A549 (cell line): ENCODE measurements around the gene GTF2F1.

Source experiments
- EHF ChIP-seq: fragments of 250-450 bp; sonication (Bioruptor Pico); IDR thresholded peaks from 2 replicates; pipeline ENCODE4 v1.5.0; 2020; ENCODE audit warnings: mild to moderate bottlenecking
- ESRRA ChIP-seq: fragments of 150-350 bp; IDR thresholded peaks from 2 replicates; pipeline ENCODE4 v1.6.1; 2014; ENCODE audit warnings: mild to moderate bottlenecking, low read length, borderline replicate concordance
- JUNB ChIP-seq: fragments of >200 bp; sonication (Bioruptor Twin); formaldehyde crosslinking; IDR thresholded peaks from 2 replicates; pipeline ENCODE4 v1.6.1; 2016
- KDM5A ChIP-seq: fragments of 200-600 bp; sonication (generic); IDR thresholded peaks from 2 replicates; pipeline ENCODE4 v1.6.1; 2016; ENCODE audit warnings: antibody characterized with exemption, mild to moderate bottlenecking
- NFE2L2 ChIP-seq: fragments of 150-350 bp; conservative IDR thresholded peaks from 2 replicates; pipeline ENCODE4 v1.6.1; 2014; ENCODE audit warnings: low read length
- NR3C1 ChIP-seq: fragments of >200 bp; sonication (Bioruptor Twin); formaldehyde crosslinking; IDR thresholded peaks from 3 replicates; pipeline ENCODE4 v1.6.1; 2017
- PHF8 ChIP-seq: fragments of 200-600 bp; sonication (generic); IDR thresholded peaks from 2 replicates; pipeline ENCODE4 v1.6.1; 2016; ENCODE audit warnings: low read depth, mild to moderate bottlenecking, antibody characterized with exemption, moderate library complexity, borderline replicate concordance
- POLR2A ChIP-seq: IDR thresholded peaks from 2 replicates; pipeline ENCODE4 v1.6.1; 2012; ENCODE audit warnings: mild to moderate bottlenecking, low read length
- RAD21 ChIP-seq, 2 experiments: fragments of >200 bp in 1 of 2; sonication (Bioruptor Twin) in 1 of 2; formaldehyde crosslinking in 1 of 2; IDR thresholded peaks in 1 of 2; conservative IDR thresholded peaks in 1 of 2; 2 replicates in 1 of 2; 3 replicates in 1 of 2; pipeline ENCODE4 v1.6.1; 2012 to 2018; ENCODE audit warnings: inconsistent platforms in 1 of 2
- ZNF302 ChIP-seq: fragments of 250-450 bp; sonication (Bioruptor Pico); IDR thresholded peaks from 2 replicates; pipeline ENCODE4 v1.9.0; 2021; ENCODE audit warnings: inconsistent platforms, mild to moderate bottlenecking, moderate library complexity
- TF ChIP-seq, protein P1 (sequence below): fragments of >200 bp; sonication (Bioruptor Twin); formaldehyde crosslinking; IDR thresholded peaks from 3 replicates; pipeline ENCODE4 v1.5.1; 2016
- TF ChIP-seq, protein P2 (sequence below): fragments of 450-650 bp; IDR thresholded peaks from 2 replicates; pipeline ENCODE4 v1.6.1; 2014; ENCODE audit warnings: antibody characterized with exemption

DNA sequence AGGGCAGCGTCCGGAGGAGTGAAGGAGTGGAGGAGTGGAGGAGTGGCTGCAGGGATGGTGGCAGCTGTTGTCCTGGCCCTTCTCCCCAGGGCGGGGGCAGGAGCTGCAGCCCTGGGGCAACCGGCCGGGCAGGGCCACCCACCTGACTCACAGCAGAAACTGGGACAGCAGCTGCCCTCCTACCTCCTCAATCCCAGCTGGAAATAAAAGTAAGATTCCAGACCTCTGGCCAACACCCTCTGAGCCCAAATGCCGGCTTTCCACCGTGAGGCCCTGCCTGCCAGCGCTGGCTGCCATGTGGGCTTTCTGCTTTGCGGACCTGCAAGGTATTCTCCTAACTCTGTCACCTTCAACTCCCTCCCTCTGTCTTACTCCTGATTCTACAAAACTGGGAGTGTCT, 35.0 kb downstream of the GTF2F1 start:
- no peak for TF ChIP-seq JUNB
- TF ChIP-seq, protein P1, sequence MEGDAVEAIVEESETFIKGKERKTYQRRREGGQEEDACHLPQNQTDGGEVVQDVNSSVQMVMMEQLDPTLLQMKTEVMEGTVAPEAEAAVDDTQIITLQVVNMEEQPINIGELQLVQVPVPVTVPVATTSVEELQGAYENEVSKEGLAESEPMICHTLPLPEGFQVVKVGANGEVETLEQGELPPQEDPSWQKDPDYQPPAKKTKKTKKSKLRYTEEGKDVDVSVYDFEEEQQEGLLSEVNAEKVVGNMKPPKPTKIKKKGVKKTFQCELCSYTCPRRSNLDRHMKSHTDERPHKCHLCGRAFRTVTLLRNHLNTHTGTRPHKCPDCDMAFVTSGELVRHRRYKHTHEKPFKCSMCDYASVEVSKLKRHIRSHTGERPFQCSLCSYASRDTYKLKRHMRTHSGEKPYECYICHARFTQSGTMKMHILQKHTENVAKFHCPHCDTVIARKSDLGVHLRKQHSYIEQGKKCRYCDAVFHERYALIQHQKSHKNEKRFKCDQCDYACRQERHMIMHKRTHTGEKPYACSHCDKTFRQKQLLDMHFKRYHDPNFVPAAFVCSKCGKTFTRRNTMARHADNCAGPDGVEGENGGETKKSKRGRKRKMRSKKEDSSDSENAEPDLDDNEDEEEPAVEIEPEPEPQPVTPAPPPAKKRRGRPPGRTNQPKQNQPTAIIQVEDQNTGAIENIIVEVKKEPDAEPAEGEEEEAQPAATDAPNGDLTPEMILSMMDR = no peak
- no peak for TF ChIP-seq POLR2A
- no peak for TF ChIP-seq ESRRA
- TF ChIP-seq PHF8 = no peak
- no peak for TF ChIP-seq EHF (CRISPR knock-in tag)
- TF ChIP-seq RAD21 (conservative IDR thresholded peaks at IDR 0.05 in 1 of 2, IDR thresholded peaks at IDR 0.05 in 1 of 2) = no peak
- TF ChIP-seq, protein P2, sequence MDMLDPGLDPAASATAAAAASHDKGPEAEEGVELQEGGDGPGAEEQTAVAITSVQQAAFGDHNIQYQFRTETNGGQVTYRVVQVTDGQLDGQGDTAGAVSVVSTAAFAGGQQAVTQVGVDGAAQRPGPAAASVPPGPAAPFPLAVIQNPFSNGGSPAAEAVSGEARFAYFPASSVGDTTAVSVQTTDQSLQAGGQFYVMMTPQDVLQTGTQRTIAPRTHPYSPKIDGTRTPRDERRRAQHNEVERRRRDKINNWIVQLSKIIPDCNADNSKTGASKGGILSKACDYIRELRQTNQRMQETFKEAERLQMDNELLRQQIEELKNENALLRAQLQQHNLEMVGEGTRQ = no peak
- TF ChIP-seq NFE2L2 = no peak
- TF ChIP-seq KDM5A = no peak
- TF ChIP-seq NR3C1 = no peak
- TF ChIP-seq ZNF302 (CRISPR knock-in tag) = no peak
